Measurements from ENCODE around the gene INSIG2. TPM values are rescaled to one million over a fixed set of nuclear protein-coding genes. Genes with fewer than 3 reads are reported as not detected.

Gene INSIG2
- total and polyA plus RNA-seq, 3 experiments from 2014 or later: 13.4 to 22.1 (median 16.9) TPM

DNA sequence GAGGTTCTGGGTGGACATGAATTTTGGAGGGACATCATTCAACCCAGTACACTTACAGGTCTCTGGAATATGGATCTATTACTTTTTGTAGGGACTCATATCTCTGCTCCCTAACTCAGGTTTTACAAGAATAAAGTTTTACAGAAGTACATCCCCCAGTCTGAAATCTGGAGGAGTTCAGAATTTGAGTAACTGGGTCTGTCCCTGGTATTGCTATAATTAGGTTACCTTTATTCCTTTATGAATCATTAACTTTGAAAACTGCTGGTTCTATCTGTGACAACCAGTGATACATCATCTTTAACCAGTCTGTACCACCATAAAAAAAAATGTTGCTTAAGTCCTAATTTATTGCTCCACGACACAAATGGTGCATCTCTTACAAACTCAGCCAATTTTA lies 59.9 kb downstream of the INSIG2 start:
- no peak overlapping the region for H3K4me3 ChIP-seq (ENCODE audit: low read length)
- H3K27ac ChIP-seq (ENCODE audit: low read depth, low read length): no peak overlapping the region
- no peaks in the 10 kb centered on the region for H3K9me3 ChIP-seq (ENCODE audit: low read length)
- DNase-seq: no peak
- Mint-ChIP-seq H3K9me3 (no peaks in the 10 kb centered on the region), H3K4me3 (no peak overlapping the region), H3K36me3 (peaks cover 0 to 8% (median 0%) of the 10 kb centered on the region in 3 donors), H3K4me1 (no peaks in the 10 kb centered on the region), H3K27ac (no peak overlapping the region), H3K27me3 (peaks cover 18 to 57% of the 10 kb centered on the region in 2 donors)
- H3K4me1 ChIP-seq (ENCODE audit: insufficient read depth, low read length): no peaks in the 10 kb centered on the region
- ChIA-PET CTCF (no interaction called here), POLR2A (no interaction called here)
- no peaks in the 10 kb centered on the region for H3K36me3 ChIP-seq (ENCODE audit: insufficient read depth, low read length)
- no peaks in the 10 kb centered on the region for H3K27me3 ChIP-seq (ENCODE audit: insufficient read depth, low read length, poor library complexity, severe bottlenecking)

- Histone ChIP-seq H3K4me3 (ENCODE audit: low read length) (no peak overlapping the region), H3K27me3 (ENCODE audit: insufficient read depth, low read length, poor library complexity, severe bottlenecking) (no peaks in the 10 kb centered on the region), H3K36me3 (ENCODE audit: insufficient read depth, low read length) (no peaks in the 10 kb centered on the region), H3K9me3 (ENCODE audit: low read length) (no peaks in the 10 kb centered on the region), H3K27ac (ENCODE audit: low read depth, low read length) (no peak overlapping the region), H3K4me1 (ENCODE audit: insufficient read depth, low read length) (no peaks in the 10 kb centered on the region)
- Mint-ChIP-seq H3K4me1 (no peaks in the 10 kb centered on the region), H3K36me3 (peaks cover 0 to 8% (median 0%) of the 10 kb centered on the region in 3 donors), H3K9me3 (no peaks in the 10 kb centered on the region), H3K27ac (no peak overlapping the region), H3K4me3 (no peak overlapping the region), H3K27me3 (peaks cover 18 to 60% of the 10 kb centered on the region in 2 donors)
- CTCF ChIA-PET: no interaction called here
- no peak for DNase-seq
- POLR2A ChIA-PET: no interaction called here
Observed at GRCh38 chr2:118148809-118149208, 60.5 kb downstream of the INSIG2 start.

DNA sequence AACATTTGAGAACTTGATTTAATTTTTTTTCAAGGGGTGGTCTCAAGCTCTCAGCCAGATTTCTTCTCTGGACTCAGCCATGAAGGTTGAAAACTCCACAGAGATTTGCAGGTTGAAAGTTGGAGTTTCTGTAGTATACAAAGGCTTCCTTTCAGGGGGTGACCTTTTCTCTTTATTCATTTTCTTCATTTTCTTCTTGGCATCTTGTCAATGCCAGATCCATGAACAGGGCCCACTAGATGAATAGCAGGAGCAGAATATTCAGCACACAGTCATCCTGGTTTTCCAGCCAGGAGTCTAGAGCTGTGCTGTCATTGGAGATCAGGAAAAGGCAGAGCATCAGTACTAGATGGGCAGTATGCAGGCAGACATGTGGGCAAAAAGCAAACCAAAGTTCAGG lies 62.0 kb downstream of the INSIG2 start:
- Mint-ChIP-seq H3K27me3 (peaks cover 15 to 61% of the 10 kb centered on the region in 2 donors), H3K27ac (peak overlapping the region in 1 of 8 donors; percentile 9), H3K4me3 (no peak overlapping the region), H3K9me3 (no peaks in the 10 kb centered on the region), H3K36me3 (peaks cover 0 to 4% (median 0%) of the 10 kb centered on the region in 3 donors), H3K4me1 (no peaks in the 10 kb centered on the region)
- CTCF ChIA-PET: no interaction called here
- DNase-seq: no peak
- H3K4me3 ChIP-seq (ENCODE audit: low read length): no peak overlapping the region
- no peak overlapping the region for H3K27ac ChIP-seq (ENCODE audit: low read depth, low read length)
- no peaks in the 10 kb centered on the region for H3K36me3 ChIP-seq (ENCODE audit: insufficient read depth, low read length)
- no peaks in the 10 kb centered on the region for H3K27me3 ChIP-seq (ENCODE audit: insufficient read depth, low read length, poor library complexity, severe bottlenecking)
- no peaks in the 10 kb centered on the region for H3K9me3 ChIP-seq (ENCODE audit: low read length)
- H3K4me1 ChIP-seq (ENCODE audit: insufficient read depth, low read length): no peaks in the 10 kb centered on the region
- POLR2A ChIA-PET: no interaction called here

DNA sequence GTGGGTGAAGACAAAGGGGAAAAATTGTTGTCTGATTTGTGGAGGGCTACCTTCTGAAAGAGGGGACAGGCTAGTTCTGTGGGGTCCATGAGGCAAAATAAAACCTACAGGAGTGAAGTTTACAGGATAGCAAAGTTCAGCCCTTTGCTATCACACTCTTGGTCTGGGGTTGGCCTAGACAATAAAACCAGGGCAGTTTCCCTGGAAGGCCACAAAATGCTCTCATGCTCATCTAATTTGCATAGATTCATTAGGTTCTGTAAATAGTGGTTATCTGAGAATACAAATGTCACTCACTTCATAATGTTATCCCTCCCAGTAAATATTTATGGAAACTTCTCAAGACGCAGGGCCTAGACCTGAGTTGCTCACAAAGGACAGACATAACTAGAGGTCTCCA lies 63.6 kb downstream of the INSIG2 start:
- H3K27ac Mint-ChIP-seq: no peak overlapping the region
- CTCF ChIA-PET: no interaction called here
- H3K36me3 Mint-ChIP-seq: peaks cover 0 to 8% (median 0%) of the 10 kb centered on the region in 3 donors

DNA sequence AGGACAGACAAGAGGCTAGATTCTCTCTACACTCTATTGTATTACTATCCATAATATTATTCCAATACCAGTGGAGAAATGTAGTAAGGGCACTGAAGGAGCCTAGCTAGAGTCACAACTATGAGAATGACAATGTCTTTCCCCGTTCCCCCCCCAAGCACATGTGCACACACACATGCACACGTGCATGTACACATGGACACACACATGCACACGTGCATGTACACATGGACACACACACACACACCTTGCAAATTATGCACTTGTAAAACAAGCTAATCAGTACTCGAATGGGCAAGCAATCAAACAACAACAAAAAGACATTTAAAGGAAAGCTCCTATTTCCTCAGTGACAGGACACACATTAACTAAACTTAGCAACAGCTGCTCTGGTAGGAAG lies 65.2 kb downstream of the INSIG2 start:
- Mint-ChIP-seq H3K36me3 (peaks cover 0 to 12% (median 0%) of the 10 kb centered on the region in 3 donors), H3K4me1 (no peaks in the 10 kb centered on the region), H3K27ac (no peak overlapping the region), H3K4me3 (no peak overlapping the region), H3K9me3 (peaks cover 8 to 21% (median 13%) of the 10 kb centered on the region in 5 donors), H3K27me3 (peaks cover 9 to 45% of the 10 kb centered on the region in 2 donors)
- ChIA-PET CTCF (no interaction called here), POLR2A (no interaction called here)
- no peaks in the 10 kb centered on the region for H3K27me3 ChIP-seq (ENCODE audit: insufficient read depth, low read length, poor library complexity, severe bottlenecking)
- no peak for DNase-seq
- no peak overlapping the region for H3K4me3 ChIP-seq (ENCODE audit: low read length)
- no peaks in the 10 kb centered on the region for H3K4me1 ChIP-seq (ENCODE audit: insufficient read depth, low read length)
- no peaks in the 10 kb centered on the region for H3K9me3 ChIP-seq (ENCODE audit: low read length)
- H3K27ac ChIP-seq (ENCODE audit: low read depth, low read length): no peak overlapping the region
- no peaks in the 10 kb centered on the region for H3K36me3 ChIP-seq (ENCODE audit: insufficient read depth, low read length)

More for the DNA sequence above, 63.6 kb downstream of the INSIG2 start:
- H3K4me1 ChIP-seq (ENCODE audit: insufficient read depth, low read length): no peaks in the 10 kb centered on the region
- no peak overlapping the region for H3K4me3 Mint-ChIP-seq
- peaks cover 0 to 8% (median 7%) of the 10 kb centered on the region in 5 donors for H3K9me3 Mint-ChIP-seq
- POLR2A ChIA-PET: no interaction called here
- peaks cover 3 to 54% of the 10 kb centered on the region in 2 donors for H3K27me3 Mint-ChIP-seq
- no peak overlapping the region for H3K4me3 ChIP-seq (ENCODE audit: low read length)
- no peaks in the 10 kb centered on the region for H3K4me1 Mint-ChIP-seq
- DNase-seq: no peak
- no peaks in the 10 kb centered on the region for H3K27me3 ChIP-seq (ENCODE audit: insufficient read depth, low read length, poor library complexity, severe bottlenecking)
- H3K27ac ChIP-seq (ENCODE audit: low read depth, low read length): no peak overlapping the region
- H3K9me3 ChIP-seq (ENCODE audit: low read length): no peaks in the 10 kb centered on the region
- H3K36me3 ChIP-seq (ENCODE audit: insufficient read depth, low read length): no peaks in the 10 kb centered on the region

DNA sequence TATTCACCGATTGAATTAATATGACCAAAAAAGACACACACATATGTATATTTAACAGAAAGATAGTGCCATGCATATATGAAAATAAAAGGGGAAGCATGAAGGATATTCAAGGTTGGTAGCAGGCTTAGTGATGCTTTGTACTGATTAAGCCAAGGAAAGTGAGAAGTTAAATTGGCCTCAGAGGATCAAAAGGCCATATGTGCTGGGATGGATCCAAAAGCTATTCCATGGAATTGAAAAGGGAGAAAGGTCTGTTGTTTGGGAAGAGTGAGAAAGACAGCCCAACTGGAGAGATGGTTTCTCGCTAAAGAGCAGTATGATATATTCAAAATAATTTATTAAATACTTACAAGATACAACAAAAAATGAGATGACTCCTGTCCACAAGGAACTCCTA lies 65.9 kb downstream of the INSIG2 start:
- CTCF ChIA-PET: no interaction called here
- no peaks in the 10 kb centered on the region for H3K36me3 ChIP-seq (ENCODE audit: insufficient read depth, low read length)
- Mint-ChIP-seq H3K9me3 (peaks cover 8 to 21% (median 13%) of the 10 kb centered on the region in 5 donors), H3K4me1 (no peaks in the 10 kb centered on the region), H3K36me3 (peaks cover 0 to 12% (median 0%) of the 10 kb centered on the region in 3 donors), H3K27me3 (peaks cover 6 to 46% of the 10 kb centered on the region in 2 donors), H3K4me3 (no peak overlapping the region), H3K27ac (no peak overlapping the region)
- no peaks in the 10 kb centered on the region for H3K9me3 ChIP-seq (ENCODE audit: low read length)
- H3K4me3 ChIP-seq (ENCODE audit: low read length): no peak overlapping the region
- no peak for DNase-seq
- POLR2A ChIA-PET: no interaction called here
- no peaks in the 10 kb centered on the region for H3K4me1 ChIP-seq (ENCODE audit: insufficient read depth, low read length)
- no peaks in the 10 kb centered on the region for H3K27me3 ChIP-seq (ENCODE audit: insufficient read depth, low read length, poor library complexity, severe bottlenecking)
- H3K27ac ChIP-seq (ENCODE audit: low read depth, low read length): no peak overlapping the region

Other genes starting within 250 kb of the INSIG2 start
- gene CCDC93, start 74.4 kb upstream of the INSIG2 start, total RNA-seq: 10 to 100 TPM; 32.7 to 33.5 TPM
- 8.7 TPM for gene CCDC93, start 74.4 kb upstream of the INSIG2 start, polyA plus RNA-seq